H1 (cell line): ENCODE data around the gene RALGAPA1. TPM values are rescaled to one million over a fixed set of nuclear protein-coding genes. Genes with fewer than 3 reads are reported as not detected.

Source experiments
- CTCF ChIA-PET: fragments of 300-600 bp; sonication (Branson Sonifier 250); formaldehyde crosslinking; loops from one replicate; lab custom pipeline; 2021; ENCODE audit not compliant: partially characterized antibody; lab: Charles Lee
- POLR2A ChIA-PET: fragments of 300-600 bp; sonication (Branson Sonifier 250); formaldehyde crosslinking; loops from one replicate; lab custom pipeline; 2021; ENCODE audit warnings: inconsistent platforms; ENCODE audit not compliant: partially characterized antibody; lab: Charles Lee
- DNase-seq, 2 experiments: peaks; one replicate each; pipeline versions ENCODE4 v3.0.0 to v3.0.0-alpha.2; 2010 to 2022; ENCODE audit warnings: low spot score in 2 of 2, low read depth in 1 of 2, mixed read lengths in 1 of 2
- FAIRE-seq: peaks from 2 replicates; lab custom pipeline; 2011; peaks lifted over from hg19 to GRCh38; lab: Jason Lieb, UNC
- H2AFZ ChIP-seq: 2 replicates; pipeline ENCODE4 v1.8.1; 2012; ENCODE audit warnings: low read length, inconsistent platforms
- H2AK5ac ChIP-seq: 2 replicates; pipeline ENCODE4 v1.6.1; 2013; ENCODE audit warnings: low read depth, low read length
- H2BK120ac ChIP-seq: replicated peaks from 2 replicates; pipeline ENCODE3; 2013; ENCODE audit warnings: low read depth, low read length, inconsistent platforms
- H2BK12ac ChIP-seq: 2 replicates; pipeline ENCODE4 v1.6.1; 2013; ENCODE audit warnings: low read depth, low read length
- H2BK15ac ChIP-seq: 2 replicates; pipeline ENCODE4 v1.6.1; 2013; ENCODE audit warnings: low read length
- H2BK20ac ChIP-seq: 2 replicates; pipeline ENCODE4 v1.6.1; 2013; ENCODE audit warnings: low read length
- H2BK5ac ChIP-seq: 2 replicates; pipeline ENCODE4 v1.6.1; 2013; ENCODE audit warnings: low read depth, low read length
- H3K14ac ChIP-seq: 2 replicates; pipeline ENCODE4 v1.6.1; 2013; ENCODE audit warnings: inconsistent platforms; ENCODE audit not compliant: insufficient read length
- H3K18ac ChIP-seq: 2 replicates; pipeline ENCODE4 v1.6.1; 2013; ENCODE audit warnings: low read length; ENCODE audit errors: extremely low read depth
- H3K23ac ChIP-seq: 2 replicates; pipeline ENCODE4 v1.6.1; 2013; ENCODE audit warnings: inconsistent platforms; ENCODE audit not compliant: insufficient read length
- H3K23me2 ChIP-seq: 2 replicates; pipeline ENCODE4 v1.6.1; 2013; ENCODE audit warnings: low read depth, low read length
- H3K27ac ChIP-seq: 2 replicates; pipeline ENCODE4 v1.6.1; 2011; ENCODE audit warnings: low read depth, low read length, inconsistent platforms
- H3K27me3 ChIP-seq, 4 experiments: replicated peaks in 1 of 4; 1 replicate in 1 of 4; 2 replicates in 3 of 4; pipeline versions ENCODE4 v1.6.1 to v1.8.1; 2011 to 2013; ENCODE audit warnings: low read length in 3 of 4, mild to moderate bottlenecking in 3 of 4, inconsistent platforms in 2 of 4, mixed read lengths in 2 of 4, moderate library complexity in 1 of 4; ENCODE audit not compliant: control insufficient read depth in 3 of 4, insufficient read depth in 3 of 4; ENCODE audit errors: extremely low read depth in 1 of 4
- H3K36me3 ChIP-seq, 4 experiments: 2 replicates each; pipeline versions ENCODE4 v1.6.1 to v1.8.1; 2011 to 2013; ENCODE audit warnings: mild to moderate bottlenecking in 4 of 4, low read length in 3 of 4, moderate library complexity in 2 of 4, control low read depth in 1 of 4, inconsistent platforms in 1 of 4; ENCODE audit not compliant: insufficient read depth in 4 of 4, control insufficient read depth in 2 of 4
- H3K4ac ChIP-seq: replicated peaks from 2 replicates; pipeline ENCODE3; 2013; ENCODE audit warnings: low read length, low read depth, mixed read lengths, inconsistent platforms; ENCODE audit not compliant: insufficient read length
- H3K4me1 ChIP-seq, 4 experiments: replicated peaks in 1 of 4; 1 replicate in 1 of 4; 2 replicates in 3 of 4; pipeline versions ENCODE4 v1.6.1 to v1.8.1; 2011 to 2013; ENCODE audit warnings: low read length in 3 of 4, inconsistent platforms in 2 of 4, mixed read lengths in 1 of 4; ENCODE audit not compliant: insufficient read depth in 4 of 4, control insufficient read depth in 3 of 4
- H3K4me2 ChIP-seq, 2 experiments: 2 replicates each; pipeline versions ENCODE4 v1.6.1 to v1.8.1; 2011 to 2013; ENCODE audit warnings: low read depth in 2 of 2, low read length in 2 of 2, control low read depth in 1 of 2, inconsistent platforms in 1 of 2, mild to moderate bottlenecking in 1 of 2; ENCODE audit not compliant: insufficient read depth in 1 of 2
- H3K4me3 ChIP-seq, 4 experiments: fragments of 200-600, 300-600 bp in 1 of 4; sonication (generic), shearing (Covaris generic), sonication (Bioruptor Twin) in 1 of 4; 2 replicates each; pipeline versions ENCODE4 v1.5.1 to v1.8.1; 2011 to 2016; ENCODE audit warnings: low read length in 4 of 4, low read depth in 3 of 4, control low read depth in 2 of 4, inconsistent platforms in 2 of 4, mild to moderate bottlenecking in 2 of 4, mixed read lengths in 1 of 4, moderate library complexity in 1 of 4; ENCODE audit not compliant: insufficient read depth in 2 of 4; ENCODE audit errors: extremely low read depth in 1 of 4
- H3K56ac ChIP-seq: replicated peaks from 2 replicates; pipeline ENCODE3; 2013; ENCODE audit warnings: low read depth, mild to moderate bottlenecking, mixed read lengths, low read length, inconsistent platforms; ENCODE audit not compliant: insufficient read length
- H3K79me1 ChIP-seq: 2 replicates; pipeline ENCODE4 v1.6.1; 2013; ENCODE audit warnings: low read depth, low read length, control low read depth
- H3K79me2 ChIP-seq, 2 experiments: 2 replicates each; pipeline versions ENCODE4 v1.6.1 to v1.8.1; 2012 to 2013; ENCODE audit warnings: low read length in 2 of 2, mild to moderate bottlenecking in 2 of 2, inconsistent platforms in 1 of 2; ENCODE audit not compliant: insufficient read depth in 2 of 2, control insufficient read depth in 1 of 2
- H3K9ac ChIP-seq, 4 experiments: replicated peaks in 1 of 4; 1 replicate in 1 of 4; 2 replicates in 3 of 4; pipeline versions ENCODE4 v1.6.1 to v1.8.1; 2011 to 2013; ENCODE audit warnings: low read depth in 3 of 4, low read length in 3 of 4, control low read depth in 2 of 4, mild to moderate bottlenecking in 2 of 4, moderate library complexity in 2 of 4, inconsistent platforms in 1 of 4; ENCODE audit errors: extremely low read depth in 1 of 4
- H3K9me3 ChIP-seq, 2 experiments: 2 replicates each; pipeline versions ENCODE4 v1.6.1 to v1.8.1; 2012 to 2013; ENCODE audit warnings: mild to moderate bottlenecking in 2 of 2, moderate library complexity in 2 of 2, control low read depth in 1 of 2, inconsistent platforms in 1 of 2, low read depth in 1 of 2, low read length in 1 of 2, mixed read lengths in 1 of 2; ENCODE audit not compliant: insufficient read depth in 2 of 2
- H4K20me1 ChIP-seq, 2 experiments: replicated peaks in 1 of 2; 2 replicates each; pipeline versions ENCODE3 to v1.8.1; 2011 to 2013; ENCODE audit warnings: inconsistent platforms in 2 of 2, low read length in 2 of 2, mild to moderate bottlenecking in 1 of 2; ENCODE audit not compliant: insufficient read depth in 2 of 2, control insufficient read depth in 1 of 2
- H4K5ac ChIP-seq: 2 replicates; pipeline ENCODE4 v1.6.1; 2013; ENCODE audit warnings: low read length, low read depth, mixed read lengths, inconsistent platforms; ENCODE audit not compliant: insufficient read length
- H4K8ac ChIP-seq: 2 replicates; pipeline ENCODE4 v1.8.0; 2013; ENCODE audit warnings: mild to moderate bottlenecking, moderate library complexity, low read length, inconsistent platforms; ENCODE audit not compliant: insufficient read depth; ENCODE audit errors: extremely low read depth
- H4K91ac ChIP-seq: replicated peaks from 2 replicates; pipeline ENCODE3; 2013; ENCODE audit warnings: low read length, mixed read lengths, inconsistent platforms; ENCODE audit not compliant: insufficient read length
- ASH2L ChIP-seq: fragments of 200-600, 300-600 bp; sonication (generic); IDR thresholded peaks from one replicate; pipeline ENCODE4 v1.7.1; 2017; ENCODE audit warnings: low read length
- BACH1 ChIP-seq: IDR thresholded peaks from 2 replicates; pipeline ENCODE4 v1.6.1; 2012; ENCODE audit warnings: low read length, improper control_type of control experiment
- CBX5 ChIP-seq: fragments of 300-800, 300-1000 bp; sonication (generic); IDR thresholded peaks from 2 replicates; pipeline ENCODE4 v1.7.1; 2016; ENCODE audit warnings: antibody characterized with exemption, low read length, low read depth
- CTBP2 ChIP-seq: IDR thresholded peaks from 2 replicates; pipeline ENCODE4 v1.7.0; 2011; ENCODE audit warnings: borderline replicate concordance, mild to moderate bottlenecking, moderate library complexity, mixed read lengths, low read length; ENCODE audit not compliant: insufficient read depth, insufficient read length
- CTCF ChIP-seq, 3 experiments: IDR thresholded peaks; 1 replicate in 2 of 3; 2 replicates in 1 of 3; pipeline versions ENCODE4 v1.5.1 to v1.6.1; 2011; ENCODE audit warnings: low read length in 3 of 3, mild to moderate bottlenecking in 3 of 3, inconsistent platforms in 2 of 3, low read depth in 1 of 3, moderate library complexity in 1 of 3; ENCODE audit not compliant: insufficient read depth in 1 of 3; ENCODE audit errors: control extremely low read depth in 1 of 3
- EGR1 ChIP-seq: IDR thresholded peaks from 2 replicates; pipeline ENCODE4 v1.6.1; 2011; ENCODE audit warnings: low read depth, low read length, borderline replicate concordance
- EZH2 ChIP-seq: fragments of 200-600 bp; sonication (generic); IDR thresholded peaks from 2 replicates; pipeline ENCODE4 v1.7.1; 2012; ENCODE audit warnings: low read depth, mild to moderate bottlenecking, moderate library complexity, low read length, inconsistent platforms; ENCODE audit not compliant: severe bottlenecking
- FOSL1 ChIP-seq: IDR thresholded peaks from 2 replicates; pipeline ENCODE4 v1.6.1; 2011; ENCODE audit warnings: mild to moderate bottlenecking, low read depth, low read length, moderate library complexity; ENCODE audit not compliant: insufficient read depth
- PHF8 ChIP-seq: fragments of 200-600 bp; sonication (generic); conservative IDR thresholded peaks from 2 replicates; pipeline ENCODE4 v1.7.1; 2012; ENCODE audit warnings: low read depth, mild to moderate bottlenecking, inconsistent platforms, low read length, moderate library complexity
- POLR2A ChIP-seq, 2 experiments: IDR thresholded peaks; 1 replicate in 1 of 2; 2 replicates in 1 of 2; pipeline ENCODE4 v1.6.1; 2011; ENCODE audit warnings: low read depth in 2 of 2, low read length in 2 of 2, mild to moderate bottlenecking in 2 of 2; ENCODE audit errors: control extremely low read depth in 1 of 2
- SIN3A ChIP-seq, 2 experiments: IDR thresholded peaks in 1 of 2; conservative IDR thresholded peaks in 1 of 2; 2 replicates each; pipeline ENCODE4 v1.6.1; 2011 to 2012; ENCODE audit warnings: low read length in 2 of 2, improper control_type of control experiment in 1 of 2, low read depth in 1 of 2, mild to moderate bottlenecking in 1 of 2
- SP1 ChIP-seq: IDR thresholded peaks from 2 replicates; pipeline ENCODE4 v1.6.1; 2011; ENCODE audit warnings: low read depth, low read length
- SP2 ChIP-seq: IDR thresholded peaks from 2 replicates; pipeline ENCODE4 v1.6.1; 2012; ENCODE audit warnings: mild to moderate bottlenecking, low read length, inconsistent platforms
- WGBS, 2 experiments: shearing (Covaris generic) in 1 of 2; methylation state at CpG; one replicate each; pipeline versions ENCODE4 v1.1.6 to v1.1.7; 2013 to 2015; ENCODE audit warnings: low lambda C conversion rate in 2 of 2, mixed read lengths in 2 of 2, inconsistent platforms in 1 of 2, low coverage in 1 of 2, missing lambda C conversion rate in 1 of 2; ENCODE audit not compliant: insufficient replicate concordance in 2 of 2, insufficient coverage in 1 of 2, insufficient read length in 1 of 2; ENCODE audit errors: extremely low coverage in 1 of 2, missing lambda C conversion rate in 1 of 2; 5-methylcytosine and 5-hydroxymethylcytosine counted together
- polyA plus RNA-seq, 7 experiments: library from polyadenylated mRNA; depleted of rRNA in 3 of 7; stranded (reverse) in 5 of 7; unstranded in 2 of 7; fragments of >200 nt in 5 of 7; fragments of 200-250 nt in 2 of 7; gene quantifications; 1 replicate in 5 of 7; 2 replicates in 1 of 7; 4 replicates in 1 of 7; pipeline versions ENCODE4 v1.2.1 to v1.2.3, GENCODE V29; 2011 to 2013; ENCODE audit warnings: missing spikeins in 2 of 7, mixed read lengths in 2 of 7
- total RNA-seq: library from RNA; stranded (reverse); fragmentation: NEBNext Ultra II Directional; extraction: Animal tissue kit (Norgen Biotek cat#: 25700); gene quantifications from 2 replicates; pipeline ENCODE4 v1.2.1, GENCODE V29; 2021

The RALGAPA1 gene
- total and polyA plus RNA-seq, 2 of the 8 experiments (the other 6 are each of a cell fraction or from before 2014, with no cell fraction given): 4.2 to 26.7 TPM

GRCh38 chr14:35705636-35706035 is 103.5 kb downstream of the RALGAPA1 start:
- Histone ChIP-seq H4K5ac (no peak overlapping the region), H3K23ac (no peak overlapping the region), H4K8ac (no peak overlapping the region), H2BK5ac (no peak overlapping the region), H3K4me3 (no peak overlapping the region), H3K79me2 (no peaks in the 10 kb centered on the region), H3K4ac (no peak overlapping the region), H3K4me2 (no peak overlapping the region), H4K91ac (no peak overlapping the region), H3K27ac (no peak overlapping the region), H3K18ac (no peak overlapping the region), H3K36me3 (no peaks in the 10 kb centered on the region), H2AFZ (no peak overlapping the region), H3K56ac (no peak overlapping the region), H3K27me3 (no peaks in the 10 kb centered on the region), H4K20me1 (no peaks in the 10 kb centered on the region), H2BK12ac (no peak overlapping the region), H3K9ac (no peak overlapping the region), H2BK20ac (no peak overlapping the region), H3K4me1 (no peaks in the 10 kb centered on the region), H2BK120ac (no peak overlapping the region), H2BK15ac (no peak overlapping the region), H2AK5ac (no peak overlapping the region), H3K79me1 (no peaks in the 10 kb centered on the region), H3K14ac (no peak overlapping the region), H3K9me3 (no peaks in the 10 kb centered on the region), H3K23me2 (no peaks in the 10 kb centered on the region)
- WGBS, 2 experiments: 89% methylated on average over 2 of the region's 2 CpGs; no CpG with 5 or more reads in 1 of the 2 experiments
- FAIRE-seq (no peak), DNase-seq (no peak)
- ChIA-PET CTCF (interaction anchor here (0.7 kb wide), 1 partner anchor 12 kb away, joined by 3 read pairs; no protein-coding TSS in a partner anchor), POLR2A (no interaction called here)
- TF ChIP-seq SP2 (no peak), ASH2L (no peak), SP1 (no peak), EGR1 (no peak), PHF8 (no peak), SIN3A (conservative IDR thresholded peaks at IDR 0.05 in 1 of 2, IDR thresholded peaks at IDR 0.05 in 1 of 2; ENCODE audit: low read depth in 1 of 2, low read length in 2 of 2) (no peak), BACH1 (no peak), CBX5 (no peak), EZH2 (no peak), FOSL1 (no peak), POLR2A (IDR thresholded peaks at IDR 0.05; ENCODE audit: control extremely low read depth in 1 of 2, low read depth in 2 of 2, low read length in 2 of 2) (no peak), CTCF (IDR thresholded peaks at IDR 0.05; ENCODE audit: control extremely low read depth in 1 of 3, insufficient read depth in 1 of 3, low read depth in 1 of 3, low read length in 3 of 3) (no peak), CTBP2 (no peak)
